ENCODE measurements around the gene MAFG. TPM values are rescaled to one million over a fixed set of nuclear protein-coding genes. Genes with fewer than 3 reads are reported as not detected.

Gene MAFG
- total and polyA plus RNA-seq, 2 experiments from 2014 or later: 17.2 to 33.4 TPM

DNA sequence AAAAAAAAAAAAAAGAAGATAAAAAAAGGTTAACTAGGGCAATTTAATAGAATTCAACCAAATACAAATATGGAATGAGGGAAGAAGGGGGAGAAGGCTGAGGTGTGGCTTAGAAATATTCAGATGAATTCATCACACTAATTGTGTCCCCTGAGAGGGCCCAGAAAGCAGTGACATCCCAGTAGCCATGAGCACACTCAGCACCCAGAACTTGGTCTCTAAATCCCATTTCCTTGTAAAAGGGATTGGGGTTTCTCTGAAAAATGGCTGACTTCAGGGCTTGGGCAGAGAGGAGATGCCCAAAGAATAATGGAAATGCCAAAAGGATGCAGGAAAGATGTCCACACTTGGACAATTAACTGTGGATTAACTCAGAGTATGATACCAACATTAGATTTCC, 45.9 kb upstream of the MAFG start (continued):
- TF ChIP-seq ZNF462 (CRISPR knock-in tag; IDR thresholded peaks at IDR 0.05) (no peak), ETS1 (IDR thresholded peaks at IDR 0.05) (no peak)
- TF ChIP-seq, protein P1, sequence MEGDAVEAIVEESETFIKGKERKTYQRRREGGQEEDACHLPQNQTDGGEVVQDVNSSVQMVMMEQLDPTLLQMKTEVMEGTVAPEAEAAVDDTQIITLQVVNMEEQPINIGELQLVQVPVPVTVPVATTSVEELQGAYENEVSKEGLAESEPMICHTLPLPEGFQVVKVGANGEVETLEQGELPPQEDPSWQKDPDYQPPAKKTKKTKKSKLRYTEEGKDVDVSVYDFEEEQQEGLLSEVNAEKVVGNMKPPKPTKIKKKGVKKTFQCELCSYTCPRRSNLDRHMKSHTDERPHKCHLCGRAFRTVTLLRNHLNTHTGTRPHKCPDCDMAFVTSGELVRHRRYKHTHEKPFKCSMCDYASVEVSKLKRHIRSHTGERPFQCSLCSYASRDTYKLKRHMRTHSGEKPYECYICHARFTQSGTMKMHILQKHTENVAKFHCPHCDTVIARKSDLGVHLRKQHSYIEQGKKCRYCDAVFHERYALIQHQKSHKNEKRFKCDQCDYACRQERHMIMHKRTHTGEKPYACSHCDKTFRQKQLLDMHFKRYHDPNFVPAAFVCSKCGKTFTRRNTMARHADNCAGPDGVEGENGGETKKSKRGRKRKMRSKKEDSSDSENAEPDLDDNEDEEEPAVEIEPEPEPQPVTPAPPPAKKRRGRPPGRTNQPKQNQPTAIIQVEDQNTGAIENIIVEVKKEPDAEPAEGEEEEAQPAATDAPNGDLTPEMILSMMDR (conservative IDR thresholded peaks at IDR 0.05; ENCODE audit: low read depth in 2 of 2): no peak

DNA sequence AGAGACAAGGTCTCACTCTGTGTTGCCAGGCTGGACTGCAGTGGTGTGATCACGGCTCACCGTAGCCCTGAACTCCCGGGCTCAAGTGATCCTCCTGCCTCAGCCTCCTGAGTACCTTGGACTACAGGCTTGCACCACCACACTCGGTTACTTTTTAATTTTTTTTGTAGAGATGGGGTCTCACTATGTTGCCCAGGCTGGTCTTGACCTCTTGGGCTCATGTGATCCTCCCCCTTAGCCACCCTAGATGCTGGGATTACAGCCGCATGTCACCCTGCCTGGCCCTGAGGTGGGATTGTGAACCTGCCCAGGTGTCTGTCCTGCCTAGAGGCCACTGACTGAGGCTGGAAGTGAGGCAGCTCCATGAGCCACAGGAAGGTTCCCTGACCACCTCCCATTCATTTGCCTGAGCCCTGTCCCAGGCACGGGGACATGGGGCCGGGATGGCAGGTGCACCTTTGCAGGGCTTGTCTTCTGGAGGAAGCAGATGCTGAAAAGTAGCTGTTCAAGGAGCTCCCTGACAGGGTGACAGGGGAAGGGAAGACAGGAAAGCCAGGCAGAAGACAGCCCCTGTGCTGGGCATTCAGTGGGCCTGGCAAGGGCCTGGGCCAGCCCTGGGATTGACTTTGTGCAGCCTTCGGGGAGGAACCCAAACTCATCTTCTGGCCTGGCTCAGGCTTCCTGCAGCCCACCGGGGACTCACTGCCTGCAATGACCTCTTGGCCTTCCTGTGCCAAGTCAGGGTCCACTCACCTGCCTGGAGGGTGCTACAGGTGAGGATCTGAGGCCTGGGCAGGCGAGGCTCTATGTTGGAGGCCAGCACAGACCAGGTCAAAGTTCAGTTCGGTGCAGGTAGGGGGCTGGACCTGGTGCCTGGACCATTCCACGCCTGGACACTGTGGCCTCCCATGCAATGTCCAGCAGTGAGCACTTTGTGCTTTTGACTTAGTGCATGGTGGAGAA, 41.6 kb upstream of the MAFG start:
- Histone ChIP-seq H3K4me1 (ENCODE audit: insufficient read depth) (peaks cover 21% of the 10 kb centered on the region), H3K36me3 (ENCODE audit: insufficient read depth) (no peaks in the 10 kb centered on the region), H3F3A (replicated peaks; ENCODE audit: low read depth) (peaks cover 10% of the 10 kb centered on the region; the same call in 1 of the 2 replicates), H2AFZ (no peak overlapping the region), H3K9me2 (ENCODE audit: insufficient read depth) (no peaks in the 10 kb centered on the region), H3K27ac (ENCODE audit: low read depth) (no peak overlapping the region), H3K79me2 (replicated peaks; ENCODE audit: insufficient read depth) (no peaks in the 10 kb centered on the region), H3K4me3 (no peak overlapping the region), H4K20me1 (replicated peaks; ENCODE audit: insufficient read depth) (no peaks in the 10 kb centered on the region), H3K4me2 (no peak overlapping the region), H3K27me3 (ENCODE audit: insufficient read depth) (peaks cover 53% of the 10 kb centered on the region)
- Mint-ChIP-seq H3K36me3 (ENCODE audit: low read depth) (peaks cover 5% of the 10 kb centered on the region; the same call in 1 of the 3 replicates), H3K9me3 (peaks cover 19% of the 10 kb centered on the region), H3K27me3 (ENCODE audit: insufficient read depth, low read depth, poor library complexity) (peaks cover 46% of the 10 kb centered on the region), H3K27ac (no peak overlapping the region), H3K4me1 (peaks cover 3% of the 10 kb centered on the region; the same call in 1 of the 3 replicates), H3K4me3 (no peak overlapping the region)
- ATAC-seq (no peak), DNase-seq (ENCODE audit: low spot score) (no peak)
- TF ChIP-seq ZNF331 (CRISPR knock-in tag; IDR thresholded peaks at IDR 0.05; ENCODE audit: low read depth) (no peak), ETS1 (IDR thresholded peaks at IDR 0.05) (no peak), EZH2 (IDR thresholded peaks at IDR 0.05; ENCODE audit: low read depth, unreplicated experiment) (no peak), CREB1 (CRISPR knock-in tag; IDR thresholded peaks at IDR 0.05; ENCODE audit: low read depth) (no peak)
- TF ChIP-seq, protein P1 (conservative IDR thresholded peaks at IDR 0.05; ENCODE audit: low read depth in 2 of 2): no peak
